Measurements from ENCODE around the gene PTEN. TPM values are rescaled to one million over a fixed set of nuclear protein-coding genes. Genes with fewer than 3 reads are reported as not detected.

Gene PTEN
- total RNA-seq, 4 donors from 2014 or later: 90.8 to 146 (median 112) TPM

DNA sequence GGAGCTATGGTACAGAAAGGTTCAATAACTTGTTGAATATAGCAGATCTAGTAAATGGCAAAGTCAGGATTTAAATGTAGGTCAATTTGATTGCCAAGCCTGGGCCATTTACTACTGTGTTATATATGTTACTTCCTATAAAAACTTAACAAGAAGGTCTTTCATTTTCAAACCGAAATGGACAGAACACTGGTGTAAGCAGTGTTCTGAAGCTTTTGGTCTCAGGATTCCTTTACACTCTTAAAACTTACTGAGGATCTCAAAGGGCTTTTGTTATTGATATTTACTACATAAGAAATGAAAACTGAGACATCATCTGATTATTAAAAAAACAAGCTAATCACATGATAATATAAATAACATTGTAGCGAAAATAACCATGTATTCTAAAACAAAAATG, 114.7 kb downstream of the PTEN start:
- no peaks in the 10 kb centered on the region for H3K27me3 ChIP-seq
- WGBS, 2 donors (ENCODE audit: low coverage in 1 of 2): 85 to 87% methylated on average over 2 of the region's 2 CpGs
- H3K9me3 ChIP-seq: no peaks in the 10 kb centered on the region
- no peaks in the 10 kb centered on the region for H3K4me1 ChIP-seq
- H3K27ac ChIP-seq: no peak overlapping the region
- no peak for ATAC-seq
- TF ChIP-seq EP300 (IDR thresholded peaks at IDR 0.05) (no peak), POLR2AphosphoS5 (IDR thresholded peaks at IDR 0.05) (no peak), POLR2A (IDR thresholded peaks at IDR 0.05) (no peak)
- TF ChIP-seq, protein P1, sequence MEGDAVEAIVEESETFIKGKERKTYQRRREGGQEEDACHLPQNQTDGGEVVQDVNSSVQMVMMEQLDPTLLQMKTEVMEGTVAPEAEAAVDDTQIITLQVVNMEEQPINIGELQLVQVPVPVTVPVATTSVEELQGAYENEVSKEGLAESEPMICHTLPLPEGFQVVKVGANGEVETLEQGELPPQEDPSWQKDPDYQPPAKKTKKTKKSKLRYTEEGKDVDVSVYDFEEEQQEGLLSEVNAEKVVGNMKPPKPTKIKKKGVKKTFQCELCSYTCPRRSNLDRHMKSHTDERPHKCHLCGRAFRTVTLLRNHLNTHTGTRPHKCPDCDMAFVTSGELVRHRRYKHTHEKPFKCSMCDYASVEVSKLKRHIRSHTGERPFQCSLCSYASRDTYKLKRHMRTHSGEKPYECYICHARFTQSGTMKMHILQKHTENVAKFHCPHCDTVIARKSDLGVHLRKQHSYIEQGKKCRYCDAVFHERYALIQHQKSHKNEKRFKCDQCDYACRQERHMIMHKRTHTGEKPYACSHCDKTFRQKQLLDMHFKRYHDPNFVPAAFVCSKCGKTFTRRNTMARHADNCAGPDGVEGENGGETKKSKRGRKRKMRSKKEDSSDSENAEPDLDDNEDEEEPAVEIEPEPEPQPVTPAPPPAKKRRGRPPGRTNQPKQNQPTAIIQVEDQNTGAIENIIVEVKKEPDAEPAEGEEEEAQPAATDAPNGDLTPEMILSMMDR (IDR thresholded peaks at IDR 0.05): no peak
- H3K36me3 ChIP-seq: no peaks in the 10 kb centered on the region
- H3K4me3 ChIP-seq: no peak overlapping the region

DNA sequence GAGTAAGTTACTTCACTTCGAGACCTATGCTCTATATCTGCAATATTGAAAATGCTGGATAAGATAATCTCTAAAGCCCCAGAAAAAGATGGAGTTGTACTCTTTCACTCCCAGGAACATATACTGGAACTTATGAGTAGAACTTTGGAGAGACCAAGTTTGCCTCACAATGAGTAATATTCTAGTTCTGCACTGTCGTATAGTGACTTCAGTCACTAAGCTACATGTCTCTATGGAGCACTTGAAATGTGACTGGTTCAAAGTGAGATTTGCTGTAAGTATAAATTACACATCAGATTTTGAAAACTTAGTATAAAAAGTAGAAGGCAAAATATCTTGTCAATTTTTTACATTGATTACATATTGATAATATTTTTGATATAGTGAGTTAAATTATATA, 116.4 kb downstream of the PTEN start:
- TF ChIP-seq POLR2AphosphoS5 (IDR thresholded peaks at IDR 0.05) (no peak), EP300 (IDR thresholded peaks at IDR 0.05) (no peak), POLR2A (IDR thresholded peaks at IDR 0.05) (no peak)
- TF ChIP-seq, protein P1 (IDR thresholded peaks at IDR 0.05): no peak

DNA sequence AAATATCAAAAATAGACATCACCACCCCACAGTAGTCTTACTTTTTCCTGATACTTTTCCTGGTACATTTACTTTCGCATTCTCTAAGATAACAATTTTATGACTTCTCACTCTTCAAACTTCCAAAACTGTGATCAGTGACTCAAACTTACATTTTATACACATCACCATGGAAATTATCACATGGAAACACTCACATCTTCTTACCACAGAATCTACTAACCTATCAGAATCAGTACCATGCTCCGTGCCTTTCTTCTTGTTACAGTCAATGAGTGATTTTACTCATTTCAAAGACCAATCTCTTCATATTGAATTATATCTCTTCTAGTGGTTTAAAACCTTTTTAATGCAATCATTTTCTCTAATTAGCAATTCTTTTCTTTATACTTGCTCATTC, 120.3 kb downstream of the PTEN start:
- Histone ChIP-seq H3K4me1 (no peaks in the 10 kb centered on the region), H3K4me3 (no peak overlapping the region), H3K36me3 (no peaks in the 10 kb centered on the region), H3K27ac (no peak overlapping the region), H3K9me3 (no peaks in the 10 kb centered on the region), H3K27me3 (no peaks in the 10 kb centered on the region)
- TF ChIP-seq, protein P1 (IDR thresholded peaks at IDR 0.05): no peak
- TF ChIP-seq POLR2A (IDR thresholded peaks at IDR 0.05): no peak
- TF ChIP-seq EP300 (IDR thresholded peaks at IDR 0.05): no peak
- no peak for TF ChIP-seq POLR2AphosphoS5 (IDR thresholded peaks at IDR 0.05)
- WGBS, 2 donors (ENCODE audit: low coverage in 1 of 2): 94 to 100% methylated on average over 1 to 2 of the region's 2 CpGs
- no peak for ATAC-seq

More for the DNA sequence above, 116.4 kb downstream of the PTEN start:
- Histone ChIP-seq H3K27ac (no peak overlapping the region), H3K4me3 (no peak overlapping the region), H3K36me3 (no peaks in the 10 kb centered on the region), H3K27me3 (no peaks in the 10 kb centered on the region), H3K9me3 (no peaks in the 10 kb centered on the region), H3K4me1 (no peaks in the 10 kb centered on the region)
- ATAC-seq: no peak
- 94 to 95% methylated on average over 2 of the region's 2 CpGs for WGBS, 2 donors (ENCODE audit: low coverage in 1 of 2)

DNA sequence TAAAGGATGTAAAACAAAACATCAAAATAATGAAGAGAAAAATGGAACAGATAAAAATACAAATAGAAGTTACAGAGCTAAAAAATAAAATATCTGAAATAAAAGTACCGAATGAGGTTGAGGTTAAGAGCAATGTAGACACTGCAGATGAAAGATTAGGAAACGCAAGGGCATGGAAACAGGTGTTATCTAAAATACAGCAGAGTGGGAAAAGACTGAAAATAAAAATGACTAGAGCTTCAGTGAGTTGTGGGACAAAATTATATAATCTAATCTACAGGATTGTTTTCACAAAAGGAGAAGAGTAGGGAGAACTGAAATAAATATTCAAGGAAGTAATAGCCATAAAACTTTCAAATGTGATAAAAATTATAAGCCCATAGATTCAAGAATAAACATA, 123.8 kb downstream of the PTEN start:
- no peak overlapping the region for H3K4me3 ChIP-seq
- no peak for TF ChIP-seq POLR2AphosphoS5 (IDR thresholded peaks at IDR 0.05)
- TF ChIP-seq, protein P1 (IDR thresholded peaks at IDR 0.05): no peak
- TF ChIP-seq POLR2A (IDR thresholded peaks at IDR 0.05): no peak
- no peak for TF ChIP-seq EP300 (IDR thresholded peaks at IDR 0.05)
- no peaks in the 10 kb centered on the region for H3K4me1 ChIP-seq
- no peaks in the 10 kb centered on the region for H3K36me3 ChIP-seq
- ATAC-seq: no peak
- H3K27me3 ChIP-seq: no peaks in the 10 kb centered on the region
- no peak overlapping the region for H3K27ac ChIP-seq
- no peaks in the 10 kb centered on the region for H3K9me3 ChIP-seq
- 87 to 98% methylated on average over 2 of the region's 2 CpGs for WGBS, 2 donors (ENCODE audit: low coverage in 1 of 2)

DNA sequence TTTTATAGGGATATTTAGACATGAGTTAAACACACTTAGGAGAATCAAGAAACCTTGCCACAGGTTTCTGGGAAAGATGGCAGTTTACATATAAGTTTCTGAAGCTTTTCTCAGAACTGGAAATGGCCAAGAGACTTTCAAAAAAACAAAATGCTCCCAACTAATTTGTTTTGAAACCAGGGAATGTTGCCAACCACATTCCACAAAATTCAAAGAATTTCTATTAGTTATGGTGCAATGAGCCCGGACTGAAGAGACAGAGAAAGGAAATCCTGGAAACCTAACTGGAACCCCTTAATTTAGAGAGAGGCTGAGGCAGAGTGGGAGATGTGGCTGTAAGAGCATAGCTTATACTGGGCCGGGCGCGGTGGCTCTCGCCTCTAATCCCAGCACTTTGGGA, 128.5 kb downstream of the PTEN start:
- Histone ChIP-seq H3K27me3 (no peaks in the 10 kb centered on the region), H3K36me3 (no peaks in the 10 kb centered on the region), H3K4me3 (no peak overlapping the region), H3K27ac (no peak overlapping the region), H3K4me1 (no peaks in the 10 kb centered on the region), H3K9me3 (no peaks in the 10 kb centered on the region)
- 81 to 93% methylated on average over 4 to 5 of the region's 5 CpGs for WGBS, 2 donors (ENCODE audit: low coverage in 1 of 2)
- ATAC-seq: no peak
- TF ChIP-seq, protein P1 (IDR thresholded peaks at IDR 0.05): no peak
- TF ChIP-seq EP300 (IDR thresholded peaks at IDR 0.05): no peak
- TF ChIP-seq POLR2AphosphoS5 (IDR thresholded peaks at IDR 0.05): no peak
- TF ChIP-seq POLR2A (IDR thresholded peaks at IDR 0.05): no peak

Data from gastroesophageal sphincter (tissue), 4 donors.